Thymus (tissue), 11 donors: ENCODE results near the gene OR10A5. TPM values are rescaled to one million over a fixed set of nuclear protein-coding genes. Genes with fewer than 3 reads are reported as not detected.
"Not testable (repeated sequence)": the region's sequence is repeated elsewhere in the genome, so short reads cannot be mapped to it uniquely, and the experiment has no call there.

ENCODE experiments used
- DNase-seq, 9 donors: peaks; one replicate each; pipeline ENCODE4 v3.0.0-alpha.2; 2013; ENCODE audit warnings: low spot score in 9 of 9, low read depth in 6 of 9, missing footprints in 1 of 9
- H3K27ac ChIP-seq, 2 donors: one replicate each; pipeline ENCODE4 v1.5.1; 2013; ENCODE audit warnings: control low read depth in 1 of 2, low read depth in 1 of 2, low read length in 1 of 2, mild to moderate bottlenecking in 1 of 2, moderate library complexity in 1 of 2
- H3K27me3 ChIP-seq, 2 donors: one replicate each; pipeline ENCODE4 v1.5.1; 2013; ENCODE audit warnings: low read length in 1 of 2; ENCODE audit not compliant: control insufficient read depth in 2 of 2, insufficient read depth in 1 of 2
- H3K36me3 ChIP-seq, 2 donors: one replicate each; pipeline ENCODE4 v1.5.1; 2013; ENCODE audit warnings: low read length in 1 of 2, mild to moderate bottlenecking in 1 of 2, moderate library complexity in 1 of 2; ENCODE audit not compliant: control insufficient read depth in 2 of 2, insufficient read depth in 2 of 2
- H3K4me1 ChIP-seq, 2 donors: one replicate each; pipeline ENCODE4 v1.5.1; 2013; ENCODE audit warnings: low read length in 2 of 2; ENCODE audit not compliant: control insufficient read depth in 2 of 2, insufficient read depth in 2 of 2
- H3K4me3 ChIP-seq, 2 donors: one replicate each; pipeline ENCODE4 v1.5.1; 2013; ENCODE audit warnings: low read length in 2 of 2, control low read depth in 1 of 2, mild to moderate bottlenecking in 1 of 2
- H3K9me3 ChIP-seq, 2 donors: one replicate each; pipeline ENCODE4 v1.5.1; 2013; ENCODE audit warnings: low read length in 1 of 2, mild to moderate bottlenecking in 1 of 2; ENCODE audit not compliant: control insufficient read depth in 2 of 2, insufficient read depth in 1 of 2
- WGBS: extraction: QIAGEN DNeasy Blood & Tissue Kit; methylation state at CpG from one replicate; pipeline ENCODE4 v1.1.7; 2013; 5-methylcytosine and 5-hydroxymethylcytosine counted together
- polyA plus RNA-seq: library from polyadenylated mRNA; stranded (reverse); fragments of 200-250 nt; gene quantifications from one replicate; pipeline ENCODE4 v1.2.3, GENCODE V29; 2013
- total RNA-seq: library from RNA; stranded (reverse); fragments of 120-200 nt; gene quantifications from one replicate; pipeline ENCODE4 v1.2.4, GENCODE V29; 2013
- donor health status: healthy.

Gene OR10A5
- total and polyA plus RNA-seq, 2 donors = not detected

DNA sequence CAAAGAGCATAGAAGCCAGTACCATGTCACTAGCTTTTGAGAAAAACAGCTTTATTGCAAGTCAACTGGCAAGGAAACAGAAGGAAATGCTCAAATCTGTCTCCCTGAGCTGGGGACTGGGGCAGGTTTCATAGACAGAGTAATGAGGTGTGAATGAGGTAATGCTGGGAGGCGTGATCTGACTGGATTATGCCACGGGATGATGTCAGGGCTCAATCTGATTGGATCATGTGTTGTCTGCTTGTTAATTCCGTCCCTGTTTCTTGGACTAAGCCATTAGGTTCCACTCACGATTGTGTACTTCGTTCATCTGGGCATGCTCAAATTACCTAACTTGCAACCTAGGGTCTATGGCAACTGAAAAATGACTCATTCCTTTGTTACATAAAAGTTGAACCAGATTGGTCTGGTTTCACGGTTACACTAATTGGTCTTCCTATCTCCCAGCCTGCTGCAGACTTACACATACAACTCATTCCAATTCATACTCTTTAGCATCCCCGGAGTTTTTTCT, 20.2 kb upstream of the OR10A5 start:
- DNase-seq = no peak
- H3K27me3 ChIP-seq = no peaks in the 10 kb centered on the region
- H3K36me3 ChIP-seq = no peaks in the 10 kb centered on the region
- H3K4me3 ChIP-seq = no peak overlapping the region
- no peak overlapping the region for H3K27ac ChIP-seq
- H3K9me3 ChIP-seq = no peaks in the 10 kb centered on the region
- 93% methylated on average over 7 of the region's 7 CpGs for WGBS
- no peaks in the 10 kb centered on the region for H3K4me1 ChIP-seq

DNA sequence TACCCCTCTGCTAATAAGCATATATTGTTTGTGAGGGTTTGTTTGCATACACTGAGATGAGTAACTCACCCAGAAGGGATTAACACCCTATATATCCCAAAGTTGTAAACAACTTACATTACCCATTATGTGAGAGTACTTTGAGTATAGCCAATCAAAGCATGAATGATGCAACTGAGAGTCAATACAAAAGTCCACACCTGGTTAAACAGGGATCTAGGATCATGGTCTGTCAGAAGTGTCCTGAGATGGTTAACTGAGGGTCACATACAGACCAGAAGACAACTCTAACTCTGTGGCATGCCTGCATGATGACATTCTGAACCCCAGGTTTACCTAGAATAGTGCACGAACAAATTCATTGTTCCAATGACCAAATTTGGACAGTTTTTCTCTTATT, 17.4 kb upstream of the OR10A5 start:
- Histone ChIP-seq H3K27me3 (no peaks in the 10 kb centered on the region), H3K4me3 (no peak overlapping the region), H3K36me3 (no peaks in the 10 kb centered on the region), H3K27ac (no peak overlapping the region), H3K9me3 (no peaks in the 10 kb centered on the region), H3K4me1 (no peaks in the 10 kb centered on the region)
- no peak for DNase-seq
- 98% methylated on average over 1 of the region's 1 CpG for WGBS

GRCh38 chr11:6833356-6833755, 12.1 kb upstream of the OR10A5 start:
- 95% methylated on average over 6 of the region's 6 CpGs for WGBS
- no peak overlapping the region for H3K4me3 ChIP-seq
- H3K27me3 ChIP-seq = no peaks in the 10 kb centered on the region
- no peaks in the 10 kb centered on the region for H3K4me1 ChIP-seq
- H3K9me3 ChIP-seq = no peaks in the 10 kb centered on the region
- H3K27ac ChIP-seq = no peak overlapping the region
- no peaks in the 10 kb centered on the region for H3K36me3 ChIP-seq
- no peak for DNase-seq

- H3K36me3 ChIP-seq = no peaks in the 10 kb centered on the region
- 81% methylated on average over 1 of the region's 1 CpG for WGBS
- H3K27ac ChIP-seq = no peak overlapping the region
- no peaks in the 10 kb centered on the region for H3K4me1 ChIP-seq
- no peaks in the 10 kb centered on the region for H3K9me3 ChIP-seq
- no peak for DNase-seq
- no peaks in the 10 kb centered on the region for H3K27me3 ChIP-seq
- no peak overlapping the region for H3K4me3 ChIP-seq
Measured at GRCh38 chr11:6834021-6834420, 11.5 kb upstream of the OR10A5 start.

GRCh38 chr11:6841694-6842093, 3.8 kb upstream of the OR10A5 start:
- no peaks in the 10 kb centered on the region for H3K4me1 ChIP-seq
- no peaks in the 10 kb centered on the region for H3K36me3 ChIP-seq
- H3K4me3 ChIP-seq = no peak overlapping the region
- DNase-seq = no peak
- H3K27me3 ChIP-seq = no peaks in the 10 kb centered on the region
- no peaks in the 10 kb centered on the region for H3K9me3 ChIP-seq
- H3K27ac ChIP-seq = no peak overlapping the region

DNA sequence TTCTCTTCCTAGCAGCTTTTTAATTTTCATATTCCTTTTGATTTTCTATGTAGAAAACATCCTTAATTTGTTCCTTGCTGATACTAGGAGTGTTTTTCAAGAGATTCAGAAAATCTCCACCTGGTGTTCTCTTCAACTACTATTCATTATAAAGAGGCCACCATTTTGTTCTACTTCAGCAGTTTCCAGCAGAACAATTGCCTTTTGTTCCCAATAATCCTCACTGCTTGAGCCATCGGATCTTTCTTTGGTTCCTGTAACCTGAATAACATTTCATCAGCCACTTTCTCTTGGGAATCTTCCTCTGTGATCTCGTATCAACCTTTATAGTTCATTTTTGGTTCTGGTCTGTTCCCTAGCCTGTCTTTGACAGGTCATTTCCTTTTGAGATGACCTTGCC, 1.8 kb upstream of the OR10A5 start:
- WGBS = 84% methylated on average over 2 of the region's 2 CpGs
- H3K36me3 ChIP-seq = no peaks in the 10 kb centered on the region
- H3K4me1 ChIP-seq = no peaks in the 10 kb centered on the region
- no peak for DNase-seq
- no peaks in the 10 kb centered on the region for H3K9me3 ChIP-seq
- H3K27me3 ChIP-seq = no peaks in the 10 kb centered on the region
- no peak overlapping the region for H3K4me3 ChIP-seq
- H3K27ac ChIP-seq = no peak overlapping the region

GRCh38 chr11:6844356-6844755, 1.1 kb upstream of the OR10A5 start:
- Histone ChIP-seq H3K4me1 (no peaks in the 10 kb centered on the region), H3K9me3 (no peaks in the 10 kb centered on the region), H3K4me3 (no peak overlapping the region), H3K27me3 (no peaks in the 10 kb centered on the region), H3K36me3 (no peaks in the 10 kb centered on the region), H3K27ac (no peak overlapping the region)
- 94% methylated on average over 5 of the region's 5 CpGs for WGBS
- DNase-seq = no peak

GRCh38 chr11:6850526-6850925, 5.0 kb downstream of the OR10A5 start:
- WGBS = 85% methylated on average over 2 of the region's 2 CpGs

GRCh38 chr11:6854801-6855200, 9.3 kb downstream of the OR10A5 start:
- WGBS = 95% methylated on average over 6 of the region's 6 CpGs
- H3K27me3 ChIP-seq, H3K9me3 ChIP-seq, H3K36me3 ChIP-seq, H3K4me3 ChIP-seq, H3K4me1 ChIP-seq, H3K27ac ChIP-seq, DNase-seq: not testable (repeated sequence)

More at GRCh38 chr11:6850526-6850925, 5.0 kb downstream of the OR10A5 start:
- no peaks in the 10 kb centered on the region for H3K36me3 ChIP-seq
- H3K27ac ChIP-seq = no peak overlapping the region
- no peak overlapping the region for H3K4me3 ChIP-seq
- no peaks in the 10 kb centered on the region for H3K27me3 ChIP-seq
- H3K4me1 ChIP-seq = no peaks in the 10 kb centered on the region
- no peaks in the 10 kb centered on the region for H3K9me3 ChIP-seq
- no peak for DNase-seq
